Erythroblast (primary cell): ENCODE results near the gene TMEM132C.

ENCODE experiments used
- DNase-seq, 2 experiments: peaks; one replicate each; lab custom pipeline; 2025; lab: John Stamatoyannopoulos, UW
- GATA1 ChIP-seq: IDR thresholded peaks from 2 replicates; pipeline ENCODE4 v1.6.1; 2011; ENCODE audit warnings: low read depth, mild to moderate bottlenecking, control low read depth, low read length, moderate library complexity
- POLR2A ChIP-seq: IDR thresholded peaks from 2 replicates; pipeline ENCODE4 v1.6.1; 2011; ENCODE audit warnings: mild to moderate bottlenecking, low read length

Gene TMEM132C

GRCh38 chr12:128313931-128314330 is 47.0 kb downstream of the TMEM132C start:
- no peak for DNase-seq
- TF ChIP-seq GATA1 (no peak), POLR2A (no peak)

- TF ChIP-seq GATA1 (no peak), POLR2A (no peak)
- DNase-seq = no peak
Measured at GRCh38 chr12:128314611-128315010, 47.6 kb downstream of the TMEM132C start.

GRCh38 chr12:128316078-128316477 is 49.1 kb downstream of the TMEM132C start:
- DNase-seq = no peak
- TF ChIP-seq POLR2A = no peak
- TF ChIP-seq GATA1 = no peak

- DNase-seq = peak; percentile 6 to 22
Measured at GRCh38 chr12:128316973-128317526, 50.1 kb downstream of the TMEM132C start.

GRCh38 chr12:128318341-128318740 is 51.4 kb downstream of the TMEM132C start:
- no peak for DNase-seq
- TF ChIP-seq POLR2A (no peak), GATA1 (no peak)

More at GRCh38 chr12:128316973-128317526, 50.1 kb downstream of the TMEM132C start:
- TF ChIP-seq GATA1 = peak; percentile 44
- no peak for TF ChIP-seq POLR2A

- DNase-seq = no peak
- no peak for TF ChIP-seq POLR2A
- TF ChIP-seq GATA1 = no peak
Measured at GRCh38 chr12:128318946-128319345, 52.0 kb downstream of the TMEM132C start.

GRCh38 chr12:128322341-128322740 is 55.4 kb downstream of the TMEM132C start:
- no peak for TF ChIP-seq GATA1
- no peak for TF ChIP-seq POLR2A
- DNase-seq = no peak

GRCh38 chr12:128323145-128323920 is 56.4 kb downstream of the TMEM132C start:
- no peak for DNase-seq
- no peak for TF ChIP-seq POLR2A
- TF ChIP-seq GATA1 = no peak

GRCh38 chr12:128325646-128326045 is 58.7 kb downstream of the TMEM132C start:
- DNase-seq = no peak
- TF ChIP-seq POLR2A (no peak), GATA1 (no peak)

GRCh38 chr12:128326406-128326805 is 59.4 kb downstream of the TMEM132C start:
- TF ChIP-seq GATA1 (no peak), POLR2A (no peak)
- no peak for DNase-seq

GRCh38 chr12:128328961-128329360 is 62.0 kb downstream of the TMEM132C start:
- no peak for DNase-seq
- TF ChIP-seq POLR2A (no peak), GATA1 (no peak)

- no peak for TF ChIP-seq GATA1
- no peak for TF ChIP-seq POLR2A
- no peak for DNase-seq
Measured at GRCh38 chr12:128336204-128337070, 69.5 kb downstream of the TMEM132C start.

- no peak for TF ChIP-seq GATA1
- no peak for TF ChIP-seq POLR2A
- no peak for DNase-seq
Measured at GRCh38 chr12:128337071-128337345, 70.0 kb downstream of the TMEM132C start.
